Measurements from ENCODE around the gene FXYD2.
A peak's percentile ranks its signal among the peaks of the same experiment; 100 is the strongest.
"Not testable (repeated sequence)": the region's sequence is repeated elsewhere in the genome, so short reads cannot be mapped to it uniquely, and the experiment has no call there.

FXYD2 gene

DNA sequence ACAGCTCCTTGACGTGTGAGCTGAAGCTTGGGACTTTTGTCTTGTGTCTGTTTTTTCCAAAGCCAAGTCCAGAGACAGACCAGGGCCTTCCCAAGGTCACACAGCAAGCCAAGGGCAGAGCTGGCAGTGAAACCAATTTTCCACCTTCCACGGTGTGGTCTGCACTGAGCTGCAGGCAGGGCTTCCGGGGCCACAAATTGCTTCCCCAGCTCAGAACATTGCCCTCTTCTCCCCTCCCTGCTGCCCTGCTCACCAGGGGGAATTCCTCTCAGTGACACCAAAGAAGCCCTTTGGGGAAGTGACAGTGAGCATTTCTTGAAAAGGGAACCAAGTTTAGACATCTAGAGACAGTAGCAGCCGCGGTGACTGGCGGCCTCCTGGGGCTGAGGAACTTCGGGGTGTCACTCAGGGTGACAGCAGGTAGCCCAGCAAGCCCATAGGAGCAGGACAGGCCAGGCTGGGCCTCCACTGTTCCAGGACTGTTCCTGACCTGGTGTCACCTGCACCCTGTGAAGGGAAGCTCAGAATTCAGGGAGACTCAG is 9.2 kb downstream of the FXYD2 start:
- no peaks in the 10 kb centered on the region for H3K36me3 ChIP-seq (ENCODE audit: insufficient read depth, low read length)
- no peaks in the 10 kb centered on the region for H3K9me3 ChIP-seq (ENCODE audit: control insufficient read depth, insufficient read depth, low read length)
- no peak overlapping the region for H3K9ac ChIP-seq (ENCODE audit: low read depth, low read length)
- peaks cover 45% of the 10 kb centered on the region for H3K4me1 ChIP-seq (ENCODE audit: insufficient read depth, low read length)

DNA sequence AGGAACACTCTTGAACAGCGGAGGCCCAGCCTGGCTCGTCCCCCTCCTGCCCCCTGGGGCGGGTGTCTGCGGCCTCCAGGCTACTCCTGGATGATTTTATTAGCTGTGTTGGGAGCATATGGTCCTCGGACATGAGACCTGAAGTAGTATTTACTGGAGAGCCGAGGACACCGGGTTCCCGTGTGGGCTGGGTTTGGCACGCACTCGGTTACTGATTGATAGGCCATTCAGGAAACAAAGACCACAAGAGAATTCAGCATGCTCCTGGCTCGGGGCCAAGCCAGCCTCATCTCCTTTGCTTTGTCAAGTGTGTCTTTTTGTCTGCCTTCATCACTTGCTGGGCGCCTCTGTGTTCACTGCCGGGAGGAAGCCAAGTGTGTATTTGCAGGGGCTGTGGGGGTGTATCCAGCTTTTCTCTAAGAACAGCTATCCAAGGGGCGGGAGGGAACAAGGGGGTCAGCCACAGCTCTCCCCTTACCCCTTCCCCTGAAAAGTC is 9.7 kb downstream of the FXYD2 start:
- Histone ChIP-seq H3K9me3 (ENCODE audit: control insufficient read depth, insufficient read depth, low read length) (no peaks in the 10 kb centered on the region), H3K4me1 (ENCODE audit: insufficient read depth, low read length) (peaks cover 39% of the 10 kb centered on the region), H3K9ac (ENCODE audit: low read depth, low read length) (no peak overlapping the region), H3K36me3 (ENCODE audit: insufficient read depth, low read length) (no peaks in the 10 kb centered on the region)

DNA sequence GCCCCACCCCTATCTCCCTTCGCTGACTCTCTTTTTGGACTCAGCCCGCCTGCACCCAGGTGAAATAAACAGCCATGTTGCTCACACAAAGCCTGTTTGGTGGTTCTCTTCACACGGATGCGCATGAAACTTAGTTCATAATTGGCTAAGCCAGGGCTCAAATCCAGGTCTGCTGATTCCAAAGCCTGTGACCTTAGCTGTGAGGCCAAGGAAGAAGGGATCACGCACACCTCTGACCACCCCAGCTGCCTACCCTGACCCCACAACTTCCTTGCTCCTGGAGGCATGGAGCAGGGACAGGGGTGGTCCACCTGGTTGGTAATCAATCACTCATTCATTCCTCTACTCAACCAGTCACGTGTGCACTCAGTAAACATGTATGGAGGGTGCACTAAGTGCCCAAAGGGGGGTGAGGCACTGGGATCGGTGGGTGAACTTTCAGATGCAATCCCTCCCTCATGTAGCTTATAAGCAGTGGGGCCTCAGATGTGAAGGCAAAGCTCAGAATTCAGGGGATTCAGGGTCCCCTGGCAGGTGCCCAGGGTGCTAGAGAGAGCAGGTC is 10.3 kb downstream of the FXYD2 start:
- Histone ChIP-seq H3K9me3 (ENCODE audit: control insufficient read depth, insufficient read depth, low read length) (no peaks in the 10 kb centered on the region), H3K36me3 (ENCODE audit: insufficient read depth, low read length) (no peaks in the 10 kb centered on the region), H3K9ac (ENCODE audit: low read depth, low read length) (no peak overlapping the region), H3K4me1 (ENCODE audit: insufficient read depth, low read length) (peaks cover 39% of the 10 kb centered on the region)

DNA sequence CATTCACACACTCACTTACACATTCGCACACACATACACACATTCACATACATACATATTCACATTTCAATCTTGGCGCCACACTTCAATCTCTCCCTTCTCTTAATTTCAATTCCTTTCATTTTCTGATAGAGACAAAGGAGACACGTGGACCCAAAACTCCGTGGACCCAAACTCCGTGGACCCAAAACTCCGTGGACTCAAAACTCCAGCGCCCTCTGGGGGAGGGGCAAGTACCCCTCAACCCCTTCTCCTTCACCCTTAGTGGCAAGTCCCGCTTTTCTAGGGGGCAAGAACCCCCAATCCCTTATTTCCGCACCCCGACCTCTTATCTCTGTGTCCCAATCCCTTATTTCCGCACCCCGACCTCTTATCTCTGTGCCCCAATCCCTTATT is 14.5 kb downstream of the FXYD2 start:
- not testable (repeated sequence) for H3K9me3 ChIP-seq (ENCODE audit: control insufficient read depth, insufficient read depth, low read length); H3K36me3 ChIP-seq (ENCODE audit: insufficient read depth, low read length); H3K9ac ChIP-seq (ENCODE audit: low read depth, low read length)
- H3K4me1 ChIP-seq (ENCODE audit: insufficient read depth, low read length), result peaks cover 10% of the 10 kb centered on the region

DNA sequence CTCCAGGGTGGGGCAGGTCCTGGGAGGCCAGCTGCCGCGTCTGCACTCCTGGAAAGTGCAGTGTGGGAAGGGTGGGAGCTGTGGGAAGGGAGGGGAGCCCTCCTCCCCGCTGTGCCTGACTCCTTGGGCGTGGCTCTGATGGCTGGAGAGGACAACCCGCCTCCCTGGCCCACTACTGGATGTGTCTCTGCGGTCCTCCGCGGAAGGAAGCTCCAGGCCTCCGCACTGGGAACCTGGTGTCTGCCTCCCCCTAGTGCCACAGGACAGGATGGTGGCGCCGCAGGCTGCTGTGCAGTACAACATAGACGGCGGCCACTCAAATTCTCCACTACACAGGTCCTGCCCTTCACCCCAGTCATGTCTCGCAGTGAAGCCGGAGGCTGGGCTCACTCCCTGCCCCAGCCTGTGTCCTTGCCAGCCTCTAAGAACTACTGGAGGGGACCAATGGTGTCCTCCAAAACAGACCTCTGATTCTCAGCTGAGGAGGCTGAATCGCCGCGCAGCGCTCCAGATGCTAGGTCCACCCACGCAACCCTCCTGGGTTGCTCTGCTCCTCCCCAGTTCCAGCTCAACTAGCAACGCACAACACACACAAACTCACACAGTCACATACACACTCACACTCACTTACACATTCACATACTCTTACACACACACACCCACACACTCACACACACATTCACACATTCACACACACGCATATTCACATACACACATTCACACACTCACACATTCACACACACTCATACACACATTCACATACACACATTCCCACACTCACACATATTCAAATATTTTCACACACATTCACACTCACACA is 15.1 kb downstream of the FXYD2 start:
- peaks cover 4% of the 10 kb centered on the region for H3K4me1 ChIP-seq (ENCODE audit: insufficient read depth, low read length)
- H3K9ac ChIP-seq (ENCODE audit: low read depth, low read length), result no peak overlapping the region

DNA sequence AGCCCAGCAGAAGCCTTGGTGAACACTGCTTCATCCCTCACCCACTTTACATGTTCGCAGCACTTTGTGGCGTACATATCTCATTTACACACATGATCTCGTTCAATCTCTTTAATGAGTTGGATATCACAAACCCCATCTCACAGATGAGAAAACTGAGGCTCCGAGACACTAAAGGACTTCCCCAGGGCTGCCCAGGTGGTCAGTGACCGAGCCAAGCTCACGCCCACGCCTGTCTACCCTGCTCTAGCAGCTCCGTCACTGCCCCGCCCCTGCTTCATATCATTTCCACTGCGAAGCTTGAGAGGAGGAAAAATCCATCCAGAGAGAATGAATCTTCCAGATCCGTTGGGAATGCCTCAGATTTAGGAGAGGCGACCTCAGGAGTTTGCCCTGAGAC is 15.8 kb downstream of the FXYD2 start:
- H3K9me3 ChIP-seq (ENCODE audit: control insufficient read depth, insufficient read depth, low read length), result no peaks in the 10 kb centered on the region
- H3K9ac ChIP-seq (ENCODE audit: low read depth, low read length), result no peak overlapping the region
- H3K4me1 ChIP-seq (ENCODE audit: insufficient read depth, low read length), result no peaks in the 10 kb centered on the region
- H3K36me3 ChIP-seq (ENCODE audit: insufficient read depth, low read length), result no peaks in the 10 kb centered on the region

More for the DNA sequence above, 15.1 kb downstream of the FXYD2 start:
- Histone ChIP-seq H3K36me3 (ENCODE audit: insufficient read depth, low read length) (no peaks in the 10 kb centered on the region), H3K9me3 (ENCODE audit: control insufficient read depth, insufficient read depth, low read length) (no peaks in the 10 kb centered on the region)

DNA sequence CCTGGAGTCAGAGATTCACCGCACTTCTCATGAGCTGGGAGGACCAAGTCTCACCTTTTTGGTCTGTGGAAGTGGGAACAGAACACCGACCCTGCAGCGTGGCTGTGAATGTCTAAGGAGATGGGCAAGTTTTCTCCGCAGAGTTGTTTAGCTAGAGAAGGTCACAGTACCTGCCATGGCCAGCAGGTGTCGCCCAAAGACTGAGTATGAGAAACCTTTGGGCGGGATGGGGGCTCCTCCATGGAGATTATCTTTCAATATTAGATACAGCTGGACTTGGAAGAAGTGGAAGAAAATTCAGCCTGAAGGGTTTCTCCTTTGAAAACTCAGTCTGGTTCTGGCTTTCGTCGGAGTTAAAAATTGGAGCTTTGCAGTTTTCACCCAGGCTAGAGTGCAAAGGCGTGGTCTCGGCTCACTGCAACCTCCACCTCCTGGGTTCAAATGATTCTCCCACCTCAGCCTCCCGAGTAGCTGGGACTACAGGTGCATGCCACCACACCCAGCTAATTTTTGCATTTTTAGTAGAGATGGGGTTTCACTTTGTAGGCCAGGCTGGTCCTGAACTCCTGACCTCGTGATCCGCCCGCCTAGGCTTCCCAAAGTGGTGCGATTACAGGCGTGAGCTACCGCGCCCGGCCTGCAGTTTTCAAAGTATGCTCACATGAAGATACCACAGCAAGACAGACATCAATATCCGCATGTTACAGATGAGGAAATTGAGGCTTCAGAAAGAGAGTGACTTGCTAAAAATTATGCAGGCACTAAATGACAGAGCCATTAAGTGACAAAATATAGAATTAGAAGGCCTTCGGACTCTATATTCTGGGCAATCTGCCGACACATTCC is 16.8 kb downstream of the FXYD2 start:
- H3K36me3 ChIP-seq (ENCODE audit: insufficient read depth, low read length), result no peaks in the 10 kb centered on the region
- no peaks in the 10 kb centered on the region for H3K4me1 ChIP-seq (ENCODE audit: insufficient read depth, low read length)
- H3K9ac ChIP-seq (ENCODE audit: low read depth, low read length), result no peak overlapping the region
- H3K9me3 ChIP-seq (ENCODE audit: control insufficient read depth, insufficient read depth, low read length), result no peaks in the 10 kb centered on the region

DNA sequence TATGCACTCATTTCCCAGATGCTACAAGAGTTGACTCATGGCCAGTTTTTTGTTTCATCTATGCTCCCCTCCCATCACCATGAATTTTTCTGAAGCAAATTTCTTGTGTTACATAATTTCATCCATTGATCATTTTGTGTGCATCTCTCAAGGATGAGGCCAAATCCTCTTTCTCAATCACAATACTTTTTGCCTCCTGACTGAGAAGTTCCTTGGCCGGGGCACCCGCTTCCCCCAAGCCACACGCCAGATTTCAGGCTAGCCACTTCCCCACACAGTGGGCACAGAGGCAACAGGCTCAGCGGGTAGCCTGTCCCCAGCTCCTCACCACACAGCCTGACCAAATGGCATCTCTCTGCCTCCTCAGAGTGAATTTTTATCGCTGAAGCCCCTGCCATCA is 17.7 kb downstream of the FXYD2 start:
- Histone ChIP-seq H3K4me1 (ENCODE audit: insufficient read depth, low read length) (no peaks in the 10 kb centered on the region), H3K9ac (ENCODE audit: low read depth, low read length) (no peak overlapping the region), H3K9me3 (ENCODE audit: control insufficient read depth, insufficient read depth, low read length) (no peaks in the 10 kb centered on the region), H3K36me3 (ENCODE audit: insufficient read depth, low read length) (no peaks in the 10 kb centered on the region)

DNA sequence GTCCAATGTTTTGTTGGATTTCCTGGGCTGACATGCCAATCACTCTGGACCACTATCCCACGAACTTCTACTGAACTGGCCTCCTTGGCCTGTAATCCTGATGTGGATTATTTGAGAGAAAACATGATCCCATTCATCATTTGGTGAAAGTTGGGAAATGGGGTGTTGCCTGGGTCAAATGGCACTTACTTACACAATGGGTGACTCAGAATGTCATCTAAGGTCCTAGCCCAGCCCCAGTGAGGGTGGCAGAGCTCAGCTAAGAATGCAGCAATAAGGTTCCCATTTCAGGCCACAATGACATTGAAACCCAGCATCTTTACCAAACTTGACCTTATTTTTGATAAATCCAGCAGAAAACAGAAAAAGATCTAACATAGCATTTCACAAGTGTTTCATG is 19.5 kb downstream of the FXYD2 start:
- H3K4me1 ChIP-seq (ENCODE audit: insufficient read depth, low read length), result no peaks in the 10 kb centered on the region
- no peaks in the 10 kb centered on the region for H3K36me3 ChIP-seq (ENCODE audit: insufficient read depth, low read length)
- H3K9ac ChIP-seq (ENCODE audit: low read depth, low read length), result no peak overlapping the region
- H3K9me3 ChIP-seq (ENCODE audit: control insufficient read depth, insufficient read depth, low read length), result no peaks in the 10 kb centered on the region

DNA sequence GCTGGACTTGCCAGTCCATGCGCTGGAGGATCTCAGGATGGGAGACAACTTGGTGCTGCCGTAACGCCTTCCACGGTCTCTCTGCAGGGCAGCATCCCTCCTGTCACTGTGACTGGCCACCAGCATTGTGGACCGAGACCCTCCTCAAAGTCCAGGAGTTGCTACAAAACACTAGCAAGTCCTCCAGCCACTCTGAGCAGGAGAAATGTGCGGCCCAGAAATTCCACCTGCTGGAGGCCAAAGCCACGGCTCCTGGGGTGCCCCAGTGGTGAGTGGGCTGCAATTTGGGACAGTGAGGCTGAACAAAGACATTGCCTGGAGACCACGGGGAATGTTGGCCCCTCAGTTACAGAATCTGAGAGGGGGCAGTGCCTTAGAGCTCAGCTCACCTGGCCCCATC is 20.6 kb downstream of the FXYD2 start:
- no peaks in the 10 kb centered on the region for H3K36me3 ChIP-seq (ENCODE audit: insufficient read depth, low read length)
- no peaks in the 10 kb centered on the region for H3K4me1 ChIP-seq (ENCODE audit: insufficient read depth, low read length)
- H3K9me3 ChIP-seq (ENCODE audit: control insufficient read depth, insufficient read depth, low read length), result no peaks in the 10 kb centered on the region
- no peak overlapping the region for H3K9ac ChIP-seq (ENCODE audit: low read depth, low read length)

DNA sequence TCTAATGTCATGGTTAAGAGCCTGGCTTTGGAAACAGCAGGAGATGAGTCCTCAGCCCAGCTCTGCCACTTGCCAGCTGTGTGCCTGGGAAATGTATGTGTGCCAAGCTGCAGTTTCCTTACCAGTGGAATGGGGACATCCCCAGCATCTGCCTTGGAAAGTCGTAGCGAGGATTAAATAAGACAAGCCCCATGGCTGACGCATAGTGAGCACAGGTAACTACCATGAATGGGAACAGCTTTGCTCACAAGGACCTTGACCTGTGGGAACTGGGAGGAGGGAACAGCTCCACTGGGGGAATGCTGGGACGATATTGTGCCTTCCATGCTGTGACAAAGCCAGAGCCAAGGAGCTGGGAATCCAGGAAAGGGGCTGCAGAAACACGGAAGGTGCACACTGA is 24.9 kb downstream of the FXYD2 start:
- Histone ChIP-seq H3K9ac (ENCODE audit: low read depth, low read length) (no peak overlapping the region), H3K4me1 (ENCODE audit: insufficient read depth, low read length) (no peaks in the 10 kb centered on the region; the same call in 1 of the 2 replicates), H3K9me3 (ENCODE audit: control insufficient read depth, insufficient read depth, low read length) (no peaks in the 10 kb centered on the region), H3K36me3 (ENCODE audit: insufficient read depth, low read length) (no peaks in the 10 kb centered on the region)

DNA sequence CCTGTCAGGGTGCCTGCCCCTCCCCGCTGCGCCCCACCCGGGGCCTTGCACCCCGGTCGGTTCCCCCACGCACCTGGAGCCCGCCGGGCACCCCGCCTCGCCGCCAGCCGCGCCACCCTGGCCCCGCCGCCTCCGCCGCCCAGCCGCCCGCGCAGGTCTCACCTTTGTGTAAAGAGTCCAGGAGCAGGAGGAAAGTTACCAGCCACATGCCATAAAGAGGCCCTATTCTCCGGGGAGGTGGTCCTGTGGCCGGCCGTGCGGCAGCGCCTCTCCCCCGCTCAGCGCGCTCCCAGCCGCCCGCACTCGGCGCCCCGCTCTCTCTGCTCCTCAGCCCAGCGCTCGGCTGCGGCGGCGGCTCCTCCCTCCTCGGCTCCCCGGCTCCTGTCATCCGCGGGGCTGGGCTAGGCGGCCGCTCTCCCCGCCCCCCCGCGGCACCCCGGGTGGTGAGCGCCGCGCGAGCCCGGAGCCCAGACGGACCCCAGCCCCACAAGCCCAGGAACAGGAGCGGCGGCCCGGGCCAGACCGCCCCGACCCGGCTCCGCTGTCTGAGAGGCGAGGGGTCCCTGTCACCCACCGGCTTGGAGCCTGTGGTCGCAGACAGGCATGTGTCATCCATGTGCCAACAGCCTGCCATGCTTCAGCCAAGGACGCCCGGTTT is 27.5 kb downstream of the FXYD2 start, which contains the start of gene DSCAML1:
Gene DSCAML1 (minus strand): TSS at position 345 of the 658 bp plus-strand sequence. CDS start 137 bp downstream, at position 208.
- Histone ChIP-seq H3K4me1 (ENCODE audit: insufficient read depth, low read length) (no peaks in the 10 kb centered on the region; the same call in 1 of the 2 replicates), H3K36me3 (ENCODE audit: insufficient read depth, low read length) (no peaks in the 10 kb centered on the region), H3K9ac (ENCODE audit: low read depth, low read length) (peak within 1 kb of the TSS; percentile 52), H3K9me3 (ENCODE audit: control insufficient read depth, insufficient read depth, low read length) (no peaks in the 10 kb centered on the region)

DNA sequence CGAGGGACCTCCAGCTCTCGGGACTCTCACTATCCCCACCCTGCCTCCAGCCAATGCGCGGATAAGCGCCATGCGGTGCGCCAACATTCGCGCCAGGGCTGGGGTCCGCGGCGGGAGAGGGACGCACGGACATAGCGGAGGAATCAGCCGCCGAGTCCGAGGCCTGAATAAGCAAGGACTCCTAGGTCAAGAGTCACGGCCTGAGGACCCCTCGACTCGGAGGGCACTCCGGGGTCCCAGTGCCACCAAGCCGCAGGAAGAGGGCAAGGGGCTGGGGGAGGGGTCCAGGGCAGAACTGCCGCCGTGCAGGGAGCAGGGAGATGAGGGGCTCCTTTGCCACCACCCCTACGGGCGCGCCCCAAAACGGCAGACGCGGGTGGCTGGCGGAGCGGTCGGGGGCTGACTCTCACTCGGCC is 28.1 kb downstream of the FXYD2 start:
- Histone ChIP-seq H3K4me1 (ENCODE audit: insufficient read depth, low read length) (no peaks in the 10 kb centered on the region; the same call in 1 of the 2 replicates), H3K9me3 (ENCODE audit: control insufficient read depth, insufficient read depth, low read length) (no peaks in the 10 kb centered on the region), H3K36me3 (ENCODE audit: insufficient read depth, low read length) (no peaks in the 10 kb centered on the region), H3K9ac (ENCODE audit: low read depth, low read length) (peak overlapping the region; percentile 52)
